GM21576 (cell line): ENCODE results near the gene KLKB1.

Experiments
- ATAC-seq: cut with Tn5 transposase; IDR thresholded peaks from one replicate; pipeline ENCODE4 v1.9.1; 2021; ENCODE audit warnings: mild to moderate bottlenecking, moderate library complexity; ENCODE audit not compliant: unreplicated experiment

The KLKB1 gene

DNA sequence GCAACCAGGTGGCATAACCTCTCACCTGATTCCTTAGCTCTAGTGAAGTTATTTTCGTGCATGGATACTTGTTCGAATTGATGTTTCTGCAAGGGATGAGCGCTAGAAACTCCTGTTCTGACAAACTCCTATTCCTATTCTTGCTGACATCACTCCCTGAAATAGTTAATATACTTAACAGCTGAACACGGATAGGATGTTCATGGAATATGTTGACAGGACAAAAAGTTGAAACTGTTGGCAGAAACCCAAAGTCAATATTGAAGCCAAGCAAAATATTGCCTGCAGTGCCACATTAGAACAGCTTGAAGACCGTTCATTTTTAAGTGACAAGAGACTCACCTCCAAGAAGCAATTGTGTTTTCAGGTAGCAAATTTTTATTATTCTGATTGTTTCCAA is at the start of gene KLKB1:
KLKB1 (plus strand) TSS at position 287 of the 400 bp plus-strand sequence. CDS start 689 bp downstream, outside the sequence.
- no peak for ATAC-seq

DNA sequence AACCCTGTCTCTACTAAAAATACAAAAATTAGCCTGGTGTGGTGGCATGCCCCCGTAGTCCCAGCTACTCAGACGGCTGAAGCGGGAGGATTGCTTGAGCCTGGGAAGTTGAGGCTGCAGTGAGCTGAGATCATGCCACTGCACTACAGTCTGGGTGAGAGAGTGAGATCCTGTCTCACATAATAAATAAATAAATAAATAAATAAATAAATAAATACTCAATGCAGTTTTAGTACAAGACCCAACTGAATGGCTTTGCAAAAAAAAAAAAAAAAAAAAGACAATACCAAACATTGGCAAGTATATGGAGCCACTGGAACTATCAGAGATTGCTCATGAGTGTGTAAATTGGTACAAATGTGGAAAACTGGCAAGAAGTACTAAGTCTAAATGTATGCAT is 39.2 kb upstream of the KLKB1 start:
- ATAC-seq = no peak

DNA sequence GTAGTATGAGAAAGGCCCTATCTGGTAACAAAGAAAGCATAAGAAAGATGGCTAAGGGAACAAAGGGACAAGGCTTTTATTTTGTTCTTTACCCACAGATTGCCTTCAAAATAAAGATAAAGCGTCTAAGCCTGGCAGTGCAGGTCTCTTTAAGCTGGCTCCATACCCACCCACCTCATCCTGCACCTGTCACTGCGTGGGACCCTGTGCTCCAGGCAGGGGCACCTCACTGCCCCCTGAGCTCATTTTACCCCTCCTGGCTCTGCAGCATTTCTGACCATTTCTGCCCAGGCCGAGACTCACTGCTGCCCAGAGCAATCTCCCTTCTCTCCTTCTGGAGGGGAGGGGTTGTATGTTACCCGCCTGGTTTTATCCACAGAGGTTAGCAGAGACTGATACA is 37.7 kb upstream of the KLKB1 start:
- ATAC-seq = no peak

DNA sequence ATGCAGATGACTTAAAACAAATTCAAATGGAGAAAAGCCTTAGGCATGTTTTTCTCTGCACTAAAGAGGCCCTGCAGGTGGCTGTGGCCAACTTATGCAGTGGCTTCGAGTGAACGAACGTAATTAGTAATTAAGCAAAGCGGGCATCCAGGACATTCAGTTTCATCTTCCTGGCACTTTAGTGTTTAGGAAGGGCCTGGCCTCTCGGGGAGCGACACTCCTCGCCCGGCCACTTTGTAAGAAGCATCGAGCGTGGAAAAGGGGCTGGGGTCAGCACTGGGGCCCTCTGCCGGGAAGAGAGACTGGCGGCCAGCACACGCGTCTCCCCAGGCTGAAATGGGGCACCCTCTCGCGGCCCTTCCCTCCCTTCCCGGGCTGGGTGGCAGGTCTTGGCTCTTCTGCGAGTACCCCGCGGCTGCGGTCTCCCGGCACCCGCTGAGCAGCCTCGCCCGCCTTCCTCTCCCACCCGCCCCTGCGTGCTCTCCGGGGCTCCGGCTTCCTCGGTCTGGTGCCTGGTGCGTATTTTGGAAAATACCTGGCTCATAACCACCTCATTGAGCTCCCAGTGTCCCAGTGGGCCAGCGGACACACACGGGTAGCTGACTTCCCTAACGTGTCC is 36.6 kb upstream of the KLKB1 start:
- ATAC-seq = peak; percentile 29

DNA sequence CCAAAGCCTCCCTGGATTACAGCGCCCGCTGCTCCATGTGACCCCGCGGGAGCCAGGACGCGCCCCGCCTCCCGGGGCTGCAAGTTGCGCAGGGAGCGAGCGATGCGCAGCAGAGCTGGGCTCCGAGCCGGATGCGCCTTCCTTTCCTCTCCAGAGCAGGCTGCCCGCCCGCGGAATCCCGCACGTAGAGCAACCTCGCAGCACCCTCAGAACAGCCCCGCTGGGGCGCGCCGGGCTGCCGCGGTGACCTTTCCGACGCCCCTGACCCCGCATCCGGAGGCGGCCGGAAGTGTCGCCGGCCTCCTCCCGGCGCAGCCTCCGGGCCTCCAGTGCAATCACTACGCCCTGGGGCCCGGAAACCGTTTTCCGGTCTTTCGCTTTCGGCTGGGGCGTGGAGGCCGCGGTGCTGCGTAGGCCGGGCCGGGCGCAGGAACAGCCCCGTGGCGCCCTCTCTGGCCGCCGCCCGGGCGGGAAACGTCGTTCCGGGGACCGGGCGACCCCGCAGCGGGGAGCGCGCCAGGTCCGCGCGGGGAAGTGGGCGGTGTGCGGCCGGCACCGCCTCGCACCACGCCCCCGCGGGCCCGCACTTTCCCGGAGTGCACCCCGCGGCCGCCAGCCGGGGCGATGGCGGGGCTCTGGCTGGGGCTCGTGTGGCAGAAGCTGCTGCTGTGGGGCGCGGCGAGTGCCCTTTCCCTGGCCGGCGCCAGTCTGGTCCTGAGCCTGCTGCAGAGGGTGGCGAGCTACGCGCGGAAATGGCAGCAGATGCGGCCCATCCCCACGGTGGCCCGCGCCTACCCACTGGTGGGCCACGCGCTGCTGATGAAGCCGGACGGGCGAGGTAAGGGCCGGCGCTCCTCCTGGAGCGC is 35.9 kb upstream of the KLKB1 start, which contains the start of gene CYP4V2:
CYP4V2 (plus strand) TSS at position 368 of the 866 bp plus-strand sequence; CDS start at position 625, 257 bp downstream.
- peak; percentile 84 for ATAC-seq

DNA sequence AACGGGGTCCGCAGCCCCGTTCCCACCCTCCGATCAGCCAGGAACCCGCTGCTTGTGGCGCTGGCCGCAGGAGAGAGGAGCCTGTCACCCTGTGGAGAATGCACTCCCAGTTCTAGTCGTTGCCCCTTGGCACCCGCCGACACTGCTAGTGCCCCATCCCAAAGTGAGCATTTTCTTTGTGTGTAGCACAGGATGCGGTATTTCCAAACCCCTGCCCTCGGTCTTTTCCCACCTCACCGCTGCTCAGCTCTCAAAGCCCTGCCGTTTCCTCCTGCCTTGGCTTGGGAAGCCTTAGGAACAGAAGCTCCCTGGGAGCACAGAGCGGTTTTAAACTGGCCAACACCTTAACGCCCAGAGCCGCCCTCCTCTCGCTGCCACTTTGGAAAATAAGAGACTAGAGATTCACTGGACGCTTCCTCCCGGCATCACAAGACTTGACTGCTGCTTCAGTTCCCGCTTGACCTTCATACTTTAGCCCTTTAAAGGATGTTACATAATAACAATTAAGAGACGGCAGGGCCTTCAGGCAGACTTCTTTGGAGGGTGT is 35.2 kb upstream of the KLKB1 start:
- ATAC-seq = no peak

DNA sequence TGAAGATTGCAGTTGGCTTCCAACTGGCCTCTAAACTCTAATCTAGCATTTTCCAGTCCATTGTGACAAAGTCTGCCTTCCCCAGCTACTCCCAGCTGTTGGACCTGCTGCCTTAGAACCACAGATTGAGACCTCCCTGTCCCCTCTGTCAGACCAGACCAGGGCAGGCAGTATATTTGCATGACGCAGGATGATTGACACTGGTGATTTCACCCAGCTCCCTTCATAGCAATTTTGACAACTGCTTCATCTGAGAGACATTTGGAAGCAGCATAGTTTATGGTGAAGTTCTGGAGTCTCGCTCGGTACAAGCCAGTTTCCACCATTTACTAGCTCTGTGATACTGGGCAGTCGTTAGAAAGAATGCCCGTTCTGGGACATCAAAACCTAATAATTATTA is 33.5 kb upstream of the KLKB1 start:
- no peak for ATAC-seq

DNA sequence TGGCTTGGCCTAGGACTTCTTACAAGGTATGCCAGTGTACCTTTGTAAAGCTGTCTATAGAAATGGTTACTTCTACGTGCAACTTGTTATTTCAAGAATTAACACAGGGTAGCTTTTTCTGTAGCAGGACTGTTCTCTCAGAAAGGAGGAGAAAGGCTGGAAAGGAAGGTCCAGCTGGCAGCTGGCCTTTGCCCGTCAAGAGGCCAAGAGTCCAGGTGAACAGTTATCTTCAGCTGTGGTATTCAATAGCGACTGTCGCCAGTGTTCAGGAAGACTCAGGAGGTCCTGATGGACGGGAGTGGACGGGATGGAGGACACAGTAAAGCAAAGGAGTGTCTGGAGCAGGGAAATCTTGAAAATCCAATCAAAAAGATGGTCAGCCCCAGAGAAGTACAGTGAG is 31.2 kb upstream of the KLKB1 start:
- ATAC-seq = no peak

DNA sequence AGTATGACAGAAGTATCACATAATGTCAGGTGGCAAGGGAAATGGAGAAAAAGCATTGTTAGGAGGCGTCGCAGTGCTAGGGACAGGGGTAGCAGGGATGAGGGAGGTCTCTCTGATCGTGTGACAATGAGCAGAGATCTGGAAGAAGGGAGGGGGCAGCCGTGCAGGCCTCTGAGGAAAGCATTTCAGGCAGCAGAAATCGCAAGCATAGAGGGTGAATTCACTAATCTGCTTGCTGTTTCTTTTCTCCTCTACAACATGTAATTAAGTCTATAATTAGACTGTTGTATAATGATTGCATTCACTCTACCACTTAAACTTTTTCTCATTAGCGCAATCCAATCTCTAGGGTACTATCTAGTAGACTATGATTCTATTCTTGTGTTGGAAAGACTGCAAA is 26.8 kb upstream of the KLKB1 start:
- no peak for ATAC-seq

DNA sequence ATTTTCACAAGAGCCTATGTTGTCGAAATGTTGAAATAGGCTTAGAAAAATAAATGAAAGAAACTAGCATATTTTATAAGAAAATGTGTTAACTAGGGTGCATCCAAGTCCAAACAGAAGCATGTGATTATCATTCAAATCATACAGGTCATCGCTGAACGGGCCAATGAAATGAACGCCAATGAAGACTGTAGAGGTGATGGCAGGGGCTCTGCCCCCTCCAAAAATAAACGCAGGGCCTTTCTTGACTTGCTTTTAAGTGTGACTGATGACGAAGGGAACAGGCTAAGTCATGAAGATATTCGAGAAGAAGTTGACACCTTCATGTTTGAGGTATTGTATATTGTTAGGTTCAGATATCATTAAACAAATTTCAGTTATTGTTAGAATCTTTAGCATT is 26.3 kb upstream of the KLKB1 start:
- no peak for ATAC-seq

DNA sequence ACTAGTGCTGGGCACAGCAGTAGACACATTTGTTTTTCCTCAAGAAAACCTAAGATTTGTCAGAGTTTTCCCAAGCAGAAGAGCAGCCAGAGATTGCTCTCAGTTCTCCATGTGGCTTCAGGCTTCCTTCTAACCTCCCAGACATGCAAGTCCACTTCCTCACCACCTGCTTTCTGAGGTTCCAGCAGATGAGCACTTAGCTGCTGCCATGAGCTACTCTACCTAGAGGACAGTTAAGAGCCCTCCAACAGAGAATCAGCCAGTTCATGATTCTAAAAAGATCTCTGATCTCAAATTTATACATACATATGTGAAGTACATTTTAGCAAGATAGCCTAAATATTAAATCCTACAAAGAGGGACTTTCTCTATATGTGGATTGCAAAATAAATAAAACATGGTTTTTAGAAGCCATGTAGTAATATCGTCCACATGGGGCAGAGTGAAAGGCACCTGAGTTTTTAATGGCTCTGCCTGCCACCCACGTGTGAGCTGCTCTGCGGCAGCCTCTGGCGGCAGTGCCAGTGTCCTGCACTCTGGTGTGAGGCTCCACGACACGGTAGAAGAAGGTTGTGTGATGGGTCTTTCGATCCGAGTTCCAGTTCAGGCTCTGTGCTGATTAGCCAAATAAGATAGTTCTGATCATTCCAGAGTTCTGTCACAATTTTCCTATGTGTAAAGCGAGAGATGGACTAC is 25.6 kb upstream of the KLKB1 start:
- ATAC-seq = peak; percentile 94

DNA sequence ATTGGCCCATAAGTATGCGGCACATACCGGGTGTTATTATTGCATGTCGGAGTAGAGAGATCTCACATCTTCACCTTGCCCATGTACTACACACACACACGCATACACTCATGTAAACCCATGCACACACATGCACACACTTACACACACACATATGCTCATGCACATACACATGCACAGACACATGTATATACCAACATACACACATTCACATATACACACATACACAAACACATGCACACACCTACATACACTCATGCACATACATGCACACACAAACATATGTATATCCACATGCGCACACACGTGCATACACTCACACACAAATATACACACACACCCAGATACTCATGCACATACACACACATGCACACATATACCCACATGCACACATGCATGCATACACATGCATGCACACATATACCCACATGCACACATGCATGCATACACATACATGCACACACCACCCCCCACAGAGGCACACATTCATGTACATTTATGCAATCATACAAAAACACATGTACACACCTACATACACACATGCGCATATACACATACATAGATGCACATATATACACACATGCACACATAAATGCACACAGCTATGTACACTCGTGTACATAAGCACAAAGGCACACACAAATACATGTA is 24.7 kb upstream of the KLKB1 start:
- ATAC-seq = no peak

DNA sequence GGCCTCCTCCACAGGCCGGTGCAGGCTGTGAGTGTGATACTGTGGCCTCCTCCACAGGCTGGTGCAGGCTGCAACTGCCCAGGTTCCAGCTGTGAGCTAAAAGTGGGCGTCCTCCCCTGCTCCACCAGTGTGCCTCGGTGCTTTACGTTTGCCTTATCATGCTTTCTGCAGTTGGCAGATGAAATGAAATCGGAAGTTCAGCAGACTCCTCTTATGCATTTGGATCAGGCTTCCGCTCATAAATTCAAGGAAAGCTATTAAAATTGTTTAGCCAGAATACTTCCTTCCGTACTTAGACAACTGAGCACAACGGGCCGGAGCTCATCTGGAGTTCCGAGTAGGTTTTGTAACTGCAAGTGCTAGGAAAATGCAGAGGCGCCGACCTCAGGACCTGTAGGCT is 23.9 kb upstream of the KLKB1 start:
- ATAC-seq = no peak

DNA sequence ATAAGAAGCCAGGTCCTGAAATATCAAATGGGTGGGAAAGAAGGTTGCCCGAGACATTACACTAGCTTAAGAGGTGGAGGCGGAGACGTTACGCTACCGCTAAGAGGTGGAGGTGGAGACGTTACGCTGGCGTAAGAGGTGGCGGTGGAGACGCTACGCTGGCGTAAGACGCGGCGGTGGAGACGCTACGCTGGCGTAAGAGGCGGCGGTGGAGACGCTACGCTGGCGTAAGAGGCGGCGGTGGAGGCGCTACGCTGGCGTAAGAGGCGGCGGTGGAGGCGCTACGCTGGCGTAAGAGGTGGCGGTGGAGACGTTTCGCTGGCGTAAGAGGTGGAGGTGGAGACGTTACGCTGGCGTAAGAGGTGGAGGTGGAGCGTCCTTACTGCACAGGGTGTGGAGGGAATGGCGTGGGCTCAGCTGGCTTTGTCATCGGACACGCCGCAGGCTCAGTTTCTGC is 23.2 kb upstream of the KLKB1 start:
- peak; percentile 53 for ATAC-seq

DNA sequence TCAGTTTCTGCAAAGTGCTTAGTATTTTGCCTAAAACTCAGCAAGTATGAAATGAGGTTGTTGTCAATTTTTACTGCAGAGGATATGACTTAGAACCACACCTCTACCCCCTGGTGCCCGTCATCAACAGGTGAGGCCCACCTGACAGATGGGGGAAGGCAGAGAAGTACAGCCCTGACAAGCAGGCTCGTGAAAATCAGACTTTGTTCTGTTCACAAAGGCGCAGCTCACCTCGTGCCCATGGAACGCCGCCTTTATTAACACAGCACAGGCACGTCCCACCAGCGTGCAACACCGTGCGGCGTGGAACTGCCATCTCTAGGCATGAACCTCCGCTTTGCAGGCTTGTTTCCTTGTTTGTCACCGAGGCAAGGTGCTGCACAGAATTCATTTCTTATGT is 22.6 kb upstream of the KLKB1 start:
- ATAC-seq = no peak

DNA sequence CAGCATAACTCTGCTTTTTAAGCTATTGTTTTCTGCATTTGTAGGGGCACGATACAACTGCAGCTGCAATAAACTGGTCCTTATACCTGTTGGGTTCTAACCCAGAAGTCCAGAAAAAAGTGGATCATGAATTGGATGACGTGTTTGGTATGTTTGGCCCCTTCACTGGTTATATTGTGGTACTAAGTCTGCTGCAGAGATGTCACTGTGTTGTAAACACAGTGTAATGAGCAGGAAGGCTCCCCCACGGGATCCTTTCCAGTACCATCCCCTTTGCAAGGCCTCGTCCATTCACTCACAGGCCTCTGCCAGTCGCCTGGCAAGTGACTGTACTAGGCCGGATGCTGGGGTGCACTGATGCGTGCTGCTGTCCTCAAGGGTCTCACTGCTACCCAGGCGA is 22.2 kb upstream of the KLKB1 start:
- ATAC-seq = no peak

DNA sequence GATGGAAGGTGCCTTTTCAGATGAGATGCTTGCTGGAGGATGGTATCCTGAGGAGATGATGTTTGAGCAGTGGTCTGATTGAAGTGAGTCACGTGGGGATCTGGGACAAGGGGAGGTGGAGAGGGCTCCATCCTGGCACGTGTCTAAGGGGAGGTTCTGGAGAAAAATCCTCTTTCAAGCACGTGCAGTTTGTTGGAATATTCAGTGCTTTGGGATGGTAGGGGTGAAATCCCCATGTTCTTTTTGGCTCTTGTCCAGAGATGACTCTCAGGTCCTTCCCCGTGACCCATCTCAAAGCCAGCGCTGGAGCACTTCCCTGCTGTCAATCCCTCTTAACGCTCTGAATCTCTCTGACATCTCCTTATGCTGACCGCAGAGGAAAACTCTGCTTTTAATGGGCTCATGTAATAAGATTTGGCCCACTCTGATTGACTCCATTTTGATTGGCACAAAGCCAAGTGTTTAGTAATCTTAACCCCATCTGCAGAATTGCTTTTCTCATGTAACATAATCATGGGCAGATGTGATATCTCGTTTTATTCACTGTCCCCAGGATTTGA is 10.8 kb upstream of the KLKB1 start:
- no peak for ATAC-seq

DNA sequence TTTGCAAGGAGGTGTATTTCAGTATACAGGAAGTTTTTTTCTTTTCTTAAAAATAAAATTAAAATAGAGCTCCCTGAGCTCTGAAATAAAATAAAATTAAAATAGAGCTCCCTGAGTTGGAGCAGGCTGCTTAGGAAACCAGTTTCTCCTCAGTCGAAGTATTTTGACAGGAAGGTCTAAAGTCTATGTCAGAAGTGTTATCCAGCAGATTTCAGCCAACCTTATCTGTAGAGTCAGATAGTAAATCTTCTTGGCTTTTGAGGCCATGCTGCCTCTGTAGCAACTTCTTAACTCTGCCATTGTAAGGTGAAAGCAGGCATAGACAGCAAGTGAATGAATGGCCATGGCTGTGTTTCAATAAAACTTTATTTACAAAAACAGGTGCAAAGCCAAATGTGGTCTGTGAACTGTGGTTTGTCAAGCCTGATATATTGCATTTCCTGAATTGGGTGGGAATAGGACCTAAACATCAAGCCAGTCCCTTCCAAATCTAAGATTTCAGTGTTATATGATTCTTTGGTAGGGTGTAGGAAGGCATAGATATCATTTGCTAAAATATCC is 9.5 kb upstream of the KLKB1 start:
- ATAC-seq = no peak

DNA sequence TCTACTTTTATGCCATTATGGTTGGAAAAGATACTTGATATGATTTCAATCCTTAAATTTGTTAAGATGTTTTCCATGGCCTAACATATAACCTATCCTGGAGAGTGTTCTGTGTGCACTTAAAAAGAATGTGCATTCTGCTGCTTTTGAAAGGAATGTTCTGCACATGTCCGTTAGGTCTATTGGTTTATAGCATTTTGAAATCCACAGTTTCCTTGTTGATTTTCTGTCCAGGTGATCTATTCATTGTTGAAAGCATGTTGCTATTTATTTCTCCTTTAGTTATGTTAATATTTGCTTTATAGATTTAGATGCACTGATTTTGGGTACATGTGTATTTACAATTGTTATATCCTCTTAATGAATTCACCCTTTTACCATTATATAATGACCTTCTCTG is 5.7 kb upstream of the KLKB1 start:
- no peak for ATAC-seq

DNA sequence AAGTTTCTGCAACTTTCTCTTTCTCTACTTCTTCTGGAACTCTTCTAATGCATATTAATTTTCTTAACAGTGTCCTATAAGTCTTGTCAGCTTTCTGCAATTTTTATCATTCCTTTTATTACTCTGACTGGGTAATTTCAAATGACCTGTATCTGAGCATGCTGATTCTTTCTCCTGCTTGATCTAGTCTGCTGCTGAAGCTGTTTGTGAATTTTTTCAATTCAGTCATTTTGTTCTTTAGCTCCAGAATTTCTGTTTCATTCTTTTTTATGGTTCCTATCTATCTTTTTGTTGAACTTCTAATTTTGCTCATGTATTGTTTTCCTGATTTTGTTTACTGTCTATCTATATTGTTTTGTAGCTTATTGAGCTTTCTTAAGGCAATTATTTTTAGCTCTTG is 1.5 kb upstream of the KLKB1 start:
- ATAC-seq = no peak
